BJ (cell line): ENCODE measurements around the gene MPZL3. TPM values are rescaled to one million over a fixed set of nuclear protein-coding genes. Genes with fewer than 3 reads are reported as not detected.

ENCODE experiments used
- CTCF ChIA-PET: fragments of 350-600 bp; formaldehyde crosslinking; extraction: SDS; loops from one replicate; lab custom pipeline; 2021; ENCODE audit warnings: antibody characterized with exemption, inconsistent platforms; lab: Yijun Ruan, JAX
- POLR2A ChIA-PET: fragments of 300-600 bp; sonication (Branson Sonifier 250); formaldehyde crosslinking; extraction: SDS; loops from one replicate; lab custom pipeline; 2021; ENCODE audit warnings: antibody characterized with exemption; lab: Charles Lee
- DNase-seq: peaks from one replicate; pipeline ENCODE4 v3.0.0-alpha.2; 2011; ENCODE audit warnings: low read depth
- H3K27me3 ChIP-seq: 2 replicates; pipeline ENCODE4 v1.6.0; 2011; ENCODE audit warnings: low read length; ENCODE audit not compliant: control insufficient read depth, insufficient read depth
- H3K36me3 ChIP-seq: 2 replicates; pipeline ENCODE4 v1.5.1; 2011; ENCODE audit warnings: low read length; ENCODE audit not compliant: control insufficient read depth, insufficient read depth
- H3K4me3 ChIP-seq: 2 replicates; pipeline ENCODE4 v1.5.1; 2011; ENCODE audit warnings: low read depth, mild to moderate bottlenecking, control low read depth, low read length
- polyA plus RNA-seq: library from polyadenylated mRNA; depleted of rRNA; stranded (reverse); fragments of >200 nt; gene quantifications from 2 replicates; pipeline ENCODE4 v1.2.3, GENCODE V29; 2011
- TF ChIP-seq, protein P1 (sequence below): IDR thresholded peaks from 2 replicates; pipeline ENCODE4 v1.5.1; 2011; ENCODE audit warnings: low read depth, mild to moderate bottlenecking, control low read depth, inconsistent platforms, low read length, moderate library complexity; ENCODE audit not compliant: insufficient read depth

MPZL3 gene
- polyA plus RNA-seq, 1 experiment: 0.39 TPM

DNA sequence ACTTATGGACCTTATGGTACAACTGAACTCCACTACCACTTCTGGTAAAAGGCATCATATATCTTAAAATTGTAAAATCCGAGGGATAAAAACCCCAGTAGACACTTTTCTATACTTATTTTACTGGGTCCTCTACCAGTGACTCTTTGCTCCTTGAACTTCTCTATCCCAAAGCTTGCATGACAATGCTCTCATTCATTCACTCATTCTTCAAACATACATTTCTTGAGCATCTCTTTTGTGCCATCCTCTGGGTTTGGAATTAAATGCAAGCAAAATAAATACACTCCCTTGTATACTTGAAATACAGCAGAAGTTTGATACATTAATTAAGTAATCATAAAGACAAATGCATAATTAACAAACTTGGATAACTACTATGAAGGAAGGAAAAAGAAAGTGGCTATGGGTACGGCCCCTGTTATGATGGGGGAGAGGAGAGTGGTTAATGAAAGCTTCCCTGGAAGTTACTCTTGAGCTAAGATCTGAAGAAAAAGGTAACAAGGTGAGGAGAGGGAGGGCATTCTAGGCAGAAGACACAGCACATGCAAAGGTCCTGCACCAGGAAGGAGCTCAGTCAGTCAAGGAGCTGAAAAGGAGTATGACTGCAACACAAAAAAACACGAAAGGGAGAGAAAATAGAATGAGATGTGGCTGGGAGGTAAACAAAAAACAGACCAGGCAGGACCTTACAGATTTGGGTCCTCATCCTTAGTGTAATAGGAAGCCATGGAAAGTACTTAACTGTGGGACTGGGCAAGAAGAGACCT lies 8.0 kb downstream of the MPZL3 start:
- Histone ChIP-seq H3K4me3 (no peak overlapping the region), H3K27me3 (peaks cover 6% of the 10 kb centered on the region), H3K36me3 (no peaks in the 10 kb centered on the region)
- DNase-seq: no peak
- CTCF ChIA-PET: no interaction called here
- TF ChIP-seq, protein P1, sequence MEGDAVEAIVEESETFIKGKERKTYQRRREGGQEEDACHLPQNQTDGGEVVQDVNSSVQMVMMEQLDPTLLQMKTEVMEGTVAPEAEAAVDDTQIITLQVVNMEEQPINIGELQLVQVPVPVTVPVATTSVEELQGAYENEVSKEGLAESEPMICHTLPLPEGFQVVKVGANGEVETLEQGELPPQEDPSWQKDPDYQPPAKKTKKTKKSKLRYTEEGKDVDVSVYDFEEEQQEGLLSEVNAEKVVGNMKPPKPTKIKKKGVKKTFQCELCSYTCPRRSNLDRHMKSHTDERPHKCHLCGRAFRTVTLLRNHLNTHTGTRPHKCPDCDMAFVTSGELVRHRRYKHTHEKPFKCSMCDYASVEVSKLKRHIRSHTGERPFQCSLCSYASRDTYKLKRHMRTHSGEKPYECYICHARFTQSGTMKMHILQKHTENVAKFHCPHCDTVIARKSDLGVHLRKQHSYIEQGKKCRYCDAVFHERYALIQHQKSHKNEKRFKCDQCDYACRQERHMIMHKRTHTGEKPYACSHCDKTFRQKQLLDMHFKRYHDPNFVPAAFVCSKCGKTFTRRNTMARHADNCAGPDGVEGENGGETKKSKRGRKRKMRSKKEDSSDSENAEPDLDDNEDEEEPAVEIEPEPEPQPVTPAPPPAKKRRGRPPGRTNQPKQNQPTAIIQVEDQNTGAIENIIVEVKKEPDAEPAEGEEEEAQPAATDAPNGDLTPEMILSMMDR: no peak
- POLR2A ChIA-PET: no interaction called here

DNA sequence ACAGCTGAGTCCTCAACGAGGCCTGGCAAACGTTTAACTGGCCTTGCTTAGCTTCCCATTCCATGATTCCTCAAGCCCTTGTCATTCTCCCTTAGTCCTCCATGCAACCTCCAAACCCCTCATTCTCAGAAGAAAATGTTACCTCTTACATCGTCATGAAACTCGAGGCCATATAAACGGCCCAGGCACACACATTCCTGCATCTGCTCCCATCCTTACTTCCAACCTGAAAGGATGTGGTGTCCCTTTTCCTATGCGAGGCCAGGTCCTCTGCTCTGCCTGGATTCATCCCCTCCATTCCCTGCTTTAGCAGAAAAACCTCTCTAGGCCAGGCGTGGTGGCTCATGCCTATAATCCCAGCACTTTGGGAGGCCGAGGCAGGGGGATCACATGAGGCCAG lies 9.0 kb downstream of the MPZL3 start:
- no peak for DNase-seq
- TF ChIP-seq, protein P1: no peak
- CTCF ChIA-PET: no interaction called here
- peaks cover 8% of the 10 kb centered on the region for H3K27me3 ChIP-seq
- no peaks in the 10 kb centered on the region for H3K36me3 ChIP-seq
- POLR2A ChIA-PET: no interaction called here
- no peak overlapping the region for H3K4me3 ChIP-seq

DNA sequence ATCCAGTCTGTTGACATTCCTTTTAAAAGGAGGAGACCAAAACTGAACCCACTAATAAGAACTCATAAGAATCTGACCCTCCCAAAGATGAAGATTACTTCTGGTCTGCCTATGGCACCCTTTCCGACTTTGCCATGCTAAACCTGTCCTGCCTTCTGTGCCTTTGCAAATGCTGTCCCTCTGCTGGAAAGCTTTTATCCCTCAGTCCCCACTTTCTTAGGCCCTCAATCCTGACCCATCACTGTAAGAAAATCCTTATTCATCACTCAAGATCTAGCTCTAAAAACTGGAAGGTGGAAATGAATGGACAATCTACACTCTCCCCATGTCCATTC lies 10.4 kb downstream of the MPZL3 start:
- peaks cover 8% of the 10 kb centered on the region for H3K27me3 ChIP-seq
- H3K36me3 ChIP-seq: no peaks in the 10 kb centered on the region
- TF ChIP-seq, protein P1: no peak
- no peak for DNase-seq
- H3K4me3 ChIP-seq: no peak overlapping the region
- CTCF ChIA-PET: no interaction called here
- POLR2A ChIA-PET: no interaction called here

DNA sequence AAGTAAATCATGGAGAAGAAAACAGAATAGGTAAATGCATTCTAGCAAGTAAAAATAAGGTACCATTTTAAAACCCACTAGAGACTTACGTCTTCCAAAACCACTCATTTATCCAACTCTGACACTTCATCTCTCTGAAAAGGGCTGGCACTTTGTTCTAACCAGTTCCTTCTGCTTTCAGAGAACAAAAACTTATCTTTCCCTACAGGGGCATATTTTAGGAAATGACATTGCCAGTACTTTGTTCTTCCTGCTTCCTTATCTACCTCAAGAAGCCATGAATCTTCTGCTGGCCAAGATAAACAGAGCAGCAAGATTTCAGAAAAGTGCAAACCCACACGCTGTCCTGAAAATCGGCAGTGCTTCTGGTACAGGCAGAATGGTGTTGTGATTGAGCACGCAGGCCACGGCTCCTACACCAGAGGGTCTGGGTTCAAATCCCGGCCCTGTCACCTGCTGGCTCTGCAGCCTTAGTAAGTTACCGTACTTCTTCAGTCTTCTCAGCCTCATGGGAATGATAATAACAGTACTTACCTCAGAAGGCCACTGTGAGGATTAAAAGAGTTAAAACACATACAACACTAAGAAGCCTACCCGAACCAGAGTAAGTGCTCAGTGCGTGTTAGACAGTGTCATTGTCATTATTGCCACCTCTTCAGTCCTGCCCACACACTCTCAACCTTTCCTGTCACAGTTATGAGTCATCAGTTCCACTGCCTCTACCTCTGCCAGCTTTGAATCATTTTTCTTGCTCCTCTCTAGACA lies 11.0 kb downstream of the MPZL3 start:
- no peaks in the 10 kb centered on the region for H3K36me3 ChIP-seq
- TF ChIP-seq, protein P1: no peak
- POLR2A ChIA-PET: no interaction called here
- no peak for DNase-seq
- CTCF ChIA-PET: no interaction called here
- no peak overlapping the region for H3K4me3 ChIP-seq
- H3K27me3 ChIP-seq: peaks cover 8% of the 10 kb centered on the region

DNA sequence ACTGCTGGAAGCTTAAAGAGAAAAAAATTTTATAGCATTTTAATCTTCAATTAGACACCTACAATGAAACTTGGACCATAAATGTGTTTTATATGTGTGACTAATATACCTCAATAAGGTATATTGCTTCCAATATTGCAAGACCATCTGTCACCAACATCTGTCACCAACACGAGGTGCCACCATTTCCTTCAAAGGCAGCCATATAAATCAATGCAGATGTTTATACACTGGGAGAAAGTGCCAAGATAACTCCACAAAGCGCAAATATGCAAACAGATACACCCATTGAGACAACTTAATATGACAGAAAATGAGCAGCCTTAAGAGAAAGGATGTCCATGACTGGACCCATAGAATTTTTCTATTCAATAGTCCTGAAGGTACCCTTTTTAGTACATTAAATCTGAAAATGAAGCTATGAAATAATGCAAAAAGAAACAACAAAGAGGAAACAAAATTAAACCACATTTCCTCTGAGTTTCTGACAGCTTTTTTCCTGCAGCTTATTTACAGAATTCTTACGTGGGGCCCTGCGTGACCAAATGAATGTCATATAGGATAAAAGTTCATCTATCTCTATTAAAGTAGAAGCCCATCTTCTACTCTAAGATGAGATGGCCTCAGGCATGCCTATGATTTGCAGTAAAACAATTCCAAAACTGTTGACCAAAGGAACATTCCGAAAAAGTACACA lies 12.5 kb downstream of the MPZL3 start:
- POLR2A ChIA-PET: no interaction called here
- Histone ChIP-seq H3K36me3 (no peaks in the 10 kb centered on the region), H3K4me3 (no peak overlapping the region), H3K27me3 (peaks cover 8% of the 10 kb centered on the region)
- DNase-seq: no peak
- TF ChIP-seq, protein P1: no peak
- CTCF ChIA-PET: interaction anchor here (1.0 kb wide), 1 partner anchor 68 kb away, joined by 3 read pairs; no protein-coding TSS in a partner anchor
